Epithelial cell of esophagus (primary cell): ENCODE measurements around the gene SPTBN5.

Experiments
- DNase-seq: peaks from one replicate; pipeline ENCODE4 v3.0.0; 2010; ENCODE audit warnings: low read depth
- H3K4me3 ChIP-seq: 2 replicates; pipeline ENCODE4 v1.5.1; 2011; ENCODE audit warnings: mild to moderate bottlenecking, low read length, control low read depth
- CTCF ChIP-seq: IDR thresholded peaks from 2 replicates; pipeline ENCODE4 v1.5.1; 2011; ENCODE audit warnings: low read depth, mild to moderate bottlenecking, low read length, control low read depth, inconsistent platforms; ENCODE audit not compliant: insufficient read depth; ENCODE audit errors: missing control alignments

Gene SPTBN5

DNA sequence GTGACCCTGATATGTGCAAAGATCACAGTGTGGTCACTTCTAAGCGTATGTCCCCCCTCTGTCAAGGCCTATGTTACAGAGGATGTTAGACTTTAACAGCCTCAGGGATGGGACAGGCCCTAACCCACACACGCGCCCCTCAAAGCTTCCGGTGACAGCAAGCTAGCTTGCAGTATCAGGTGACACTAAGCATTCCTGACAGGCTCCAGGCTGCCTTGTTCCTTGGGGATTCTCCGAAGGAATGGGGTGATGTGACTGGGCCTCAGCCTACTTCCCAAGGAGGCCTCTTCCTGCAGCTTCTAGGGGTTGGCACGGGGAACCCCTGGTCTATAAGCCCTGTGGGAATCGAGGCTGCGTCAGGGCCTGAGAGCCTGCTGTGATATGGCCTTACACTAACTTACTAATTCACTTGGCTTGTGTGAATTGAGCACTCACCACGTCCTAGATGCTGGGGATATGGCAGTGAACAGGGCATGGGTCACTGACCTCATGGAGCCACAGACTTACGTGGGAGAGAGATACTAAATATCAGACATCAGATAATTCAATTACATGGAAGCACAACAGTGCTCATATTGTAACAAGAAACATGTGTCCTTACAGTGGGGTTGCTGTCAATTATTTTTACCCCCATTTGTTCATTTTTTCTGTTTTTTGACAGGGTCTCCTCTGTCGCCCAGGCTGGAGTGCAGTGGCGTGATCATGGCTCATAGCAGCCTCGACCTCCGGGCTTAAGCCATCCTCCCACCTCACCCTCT lies 11.4 kb upstream of the SPTBN5 start:
- H3K4me3 ChIP-seq: no peak overlapping the region
- no peak for DNase-seq

GRCh38 chr15:41904541-41905005 lies 10.7 kb upstream of the SPTBN5 start:
- TF ChIP-seq CTCF: peak; percentile 86
- DNase-seq: peak; percentile 66
- H3K4me3 ChIP-seq: no peak overlapping the region

More for the DNA sequence above, 11.4 kb upstream of the SPTBN5 start:
- TF ChIP-seq CTCF: no peak

DNA sequence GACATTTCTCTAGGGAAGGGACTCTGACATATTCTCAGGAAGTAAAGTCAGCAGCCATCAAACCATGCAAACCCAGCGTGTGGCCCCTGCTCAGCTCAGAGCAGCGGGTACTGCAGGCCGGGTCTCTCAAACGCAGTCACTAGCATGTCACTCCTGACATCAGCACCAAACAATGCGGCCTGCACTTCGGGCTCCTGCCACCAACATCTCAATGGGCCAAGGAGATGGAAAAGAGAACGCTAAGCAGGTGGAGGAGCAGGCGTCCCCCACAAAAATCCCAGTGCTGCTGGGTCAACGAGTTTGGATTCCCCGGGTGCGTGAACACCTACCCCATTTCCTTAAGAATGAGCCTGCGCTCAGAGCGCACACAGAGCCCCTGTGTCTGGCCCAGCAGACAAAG lies 9.9 kb upstream of the SPTBN5 start:
- no peak for TF ChIP-seq CTCF
- DNase-seq: no peak
- no peak overlapping the region for H3K4me3 ChIP-seq

DNA sequence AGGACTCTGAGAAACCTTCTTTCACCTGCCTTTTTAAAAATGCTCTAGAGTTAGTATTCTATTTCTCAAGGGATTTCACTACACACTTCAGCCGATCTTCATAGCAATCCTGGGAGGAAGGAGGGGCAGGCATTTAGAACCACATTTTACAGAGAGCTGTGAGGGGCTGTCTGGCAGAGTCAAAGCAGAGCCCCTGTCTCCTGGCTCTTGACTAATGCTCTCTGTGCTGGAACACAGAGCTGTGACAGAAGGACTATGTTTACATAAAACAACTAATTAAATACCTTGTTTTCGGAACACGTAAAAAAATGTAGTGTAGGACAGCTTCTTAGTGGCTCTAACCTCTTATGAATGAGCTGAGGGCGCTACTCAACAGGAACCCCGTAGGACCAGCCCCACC lies 7.6 kb upstream of the SPTBN5 start:
- no peak for TF ChIP-seq CTCF
- H3K4me3 ChIP-seq: no peak overlapping the region
- no peak for DNase-seq

DNA sequence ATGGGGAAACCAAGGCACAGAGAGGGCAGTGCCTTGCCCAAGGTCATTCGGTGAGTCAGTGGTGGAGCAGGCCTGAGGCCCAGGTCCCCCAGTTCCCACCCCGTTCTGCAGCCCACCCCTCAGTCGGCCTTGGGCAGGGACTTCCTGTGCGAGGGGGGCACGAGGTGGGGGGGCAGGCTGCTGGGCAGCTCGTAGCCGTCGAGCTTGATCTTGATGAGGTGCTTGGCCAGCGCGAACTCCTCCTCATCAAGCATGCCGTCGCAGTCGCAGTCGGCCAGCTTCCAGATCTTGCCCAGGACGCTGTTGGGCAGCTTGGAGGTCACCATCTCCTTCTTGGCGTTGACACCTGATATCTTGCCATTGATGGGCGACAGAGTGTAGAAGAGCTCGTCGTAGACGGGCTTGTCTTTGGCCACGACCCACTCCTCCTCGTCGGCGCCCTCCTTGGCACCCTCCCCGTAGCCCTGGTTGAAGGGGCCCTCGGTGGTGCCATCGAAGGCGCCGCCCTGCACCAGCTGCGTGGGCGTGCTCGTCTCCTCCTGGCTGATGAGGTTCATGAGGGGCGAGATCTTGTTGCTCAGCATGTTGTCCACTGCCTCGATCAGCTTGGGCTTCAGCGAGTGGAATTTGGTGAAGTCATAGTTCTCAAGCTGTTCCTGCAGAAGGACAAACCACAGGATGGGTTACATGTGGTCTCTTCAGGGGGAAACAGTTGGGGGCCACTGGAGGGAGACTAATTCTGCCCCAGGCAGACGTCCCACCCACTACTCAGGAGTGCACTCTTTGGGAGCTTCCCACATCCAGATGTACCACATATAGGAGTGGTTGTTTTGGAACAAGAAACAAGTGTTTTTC lies 6.9 kb upstream of the SPTBN5 start:
- no peak for DNase-seq
- no peak for TF ChIP-seq CTCF

GRCh38 chr15:41899854-41900442 lies 6.1 kb upstream of the SPTBN5 start:
- no peak overlapping the region for H3K4me3 ChIP-seq
- DNase-seq: no peak
- TF ChIP-seq CTCF: no peak

More for the DNA sequence above, 6.9 kb upstream of the SPTBN5 start:
- H3K4me3 ChIP-seq: no peak overlapping the region
